Activated T-helper 2 cell treated with anti-CD3 and anti-CD28 coated beads, Interferon-gamma antibody, Interleukin-2, Interleukin-4, amounts not matched to agents 10 μg/mL and 5 μg/mL and 100 μg/mL, durations not matched to agents 14 hours and 24 hours and 36 hours (primary cell): ENCODE measurements around the gene PTPRO. TPM values are rescaled to one million over a fixed set of nuclear protein-coding genes. Genes with fewer than 3 reads are reported as not detected.

Experiments
- DNase-seq: peaks from one replicate; pipeline ENCODE4 v3.0.0; 2021; ENCODE audit warnings: low spot score
- H3K27ac Mint-ChIP-seq: one replicate; pipeline ENCODE4 v1.8.0; 2021; ENCODE audit warnings: mixed read lengths
- H3K27me3 Mint-ChIP-seq: one replicate; pipeline ENCODE4 v1.8.0; 2021; ENCODE audit warnings: low read depth, mixed read lengths
- H3K36me3 Mint-ChIP-seq: one replicate; pipeline ENCODE4 v1.8.0; 2021; ENCODE audit warnings: low read depth, mixed read lengths
- H3K4me1 Mint-ChIP-seq: one replicate; pipeline ENCODE4 v1.8.0; 2021; ENCODE audit warnings: low read depth, mixed read lengths
- H3K4me3 Mint-ChIP-seq: one replicate; pipeline ENCODE4 v1.8.0; 2021; ENCODE audit warnings: low read depth, mild to moderate bottlenecking, moderate library complexity, mixed read lengths
- H3K9me3 Mint-ChIP-seq: one replicate; pipeline ENCODE4 v1.8.0; 2021; ENCODE audit warnings: mixed read lengths
- intact Hi-C: fragments of 100-400 bp; cut with micrococcal nuclease; formaldehyde crosslinking; loops from one replicate; pipeline ENCODE4 v1.15.1; 2023
- total RNA-seq: library from RNA; stranded (reverse); gene quantifications from 2 replicates; pipeline ENCODE4 v1.2.3, GENCODE V29; 2022

Gene PTPRO
- total RNA-seq, 1 donor from 2014 or later, result 0.41 TPM

DNA sequence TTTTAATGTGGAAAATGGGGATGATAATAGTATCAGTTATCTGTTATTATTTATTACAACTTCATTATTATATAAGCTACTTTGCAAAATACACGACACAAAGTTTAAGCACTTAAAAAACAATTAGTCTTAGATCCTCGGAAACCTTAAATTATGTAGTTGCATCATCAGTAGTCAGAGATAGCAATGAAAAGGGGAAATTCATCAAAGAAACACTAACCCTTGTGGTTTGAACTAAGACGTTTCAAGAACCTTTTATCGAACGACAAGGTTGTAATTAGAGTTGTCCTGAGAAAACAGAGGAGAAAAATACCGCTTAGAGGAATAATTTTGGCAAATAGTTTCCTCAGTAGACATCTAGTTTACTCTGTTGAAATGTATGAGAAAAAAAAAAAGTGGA is 198.5 kb downstream of the PTPRO start:
- intact Hi-C loops, result loop anchor here (5.0 kb wide), 1 partner anchor 299 kb away; the partner anchor contains the start of gene RERG
- H3K27me3 Mint-ChIP-seq, result peaks cover 39% of the 10 kb centered on the region
- H3K4me1 Mint-ChIP-seq, result peaks cover 4% of the 10 kb centered on the region
- no peaks in the 10 kb centered on the region for H3K9me3 Mint-ChIP-seq
- H3K27ac Mint-ChIP-seq, result no peak overlapping the region
- no peak overlapping the region for H3K4me3 Mint-ChIP-seq
- DNase-seq, result no peak
- H3K36me3 Mint-ChIP-seq, result no peaks in the 10 kb centered on the region

- intact Hi-C loops, result loop anchor here (1.0 to 5.0 kb wide), 2 partner anchors 246 to 300 kb away; partner anchors contain the start of gene RERG
- no peak for DNase-seq
- Mint-ChIP-seq H3K36me3 (no peaks in the 10 kb centered on the region), H3K4me1 (peaks cover 5% of the 10 kb centered on the region), H3K9me3 (no peaks in the 10 kb centered on the region), H3K4me3 (no peak overlapping the region), H3K27ac (no peak overlapping the region), H3K27me3 (peaks cover 44% of the 10 kb centered on the region)
Measured at GRCh38 chr12:15522574-15523187, 200.4 kb downstream of the PTPRO start.

DNA sequence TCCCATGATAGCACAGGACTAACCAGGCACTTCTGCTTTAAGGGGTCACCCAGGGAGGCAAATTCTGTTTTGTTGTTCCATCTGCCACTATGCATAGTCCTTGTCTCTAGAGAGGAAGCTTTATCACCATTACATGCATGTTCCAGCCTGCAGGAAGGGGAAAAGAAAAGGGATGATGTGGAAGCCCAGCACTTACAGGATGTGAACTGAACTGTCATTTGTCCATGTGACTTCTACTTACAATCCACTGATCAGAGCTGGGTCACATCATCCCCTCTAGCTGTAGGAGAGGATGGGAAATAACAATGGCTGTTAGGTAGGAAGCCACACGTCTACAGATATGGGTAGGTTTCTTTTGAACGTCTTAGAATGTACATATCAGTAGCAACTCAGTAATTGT is 203.1 kb downstream of the PTPRO start:
- H3K27me3 Mint-ChIP-seq, result peaks cover 38% of the 10 kb centered on the region
- no peaks in the 10 kb centered on the region for H3K9me3 Mint-ChIP-seq
- peaks cover 3% of the 10 kb centered on the region for H3K4me1 Mint-ChIP-seq
- DNase-seq, result no peak
- H3K4me3 Mint-ChIP-seq, result no peak overlapping the region
- intact Hi-C loops, result no loop called here
- H3K36me3 Mint-ChIP-seq, result no peaks in the 10 kb centered on the region
- H3K27ac Mint-ChIP-seq, result no peak overlapping the region

DNA sequence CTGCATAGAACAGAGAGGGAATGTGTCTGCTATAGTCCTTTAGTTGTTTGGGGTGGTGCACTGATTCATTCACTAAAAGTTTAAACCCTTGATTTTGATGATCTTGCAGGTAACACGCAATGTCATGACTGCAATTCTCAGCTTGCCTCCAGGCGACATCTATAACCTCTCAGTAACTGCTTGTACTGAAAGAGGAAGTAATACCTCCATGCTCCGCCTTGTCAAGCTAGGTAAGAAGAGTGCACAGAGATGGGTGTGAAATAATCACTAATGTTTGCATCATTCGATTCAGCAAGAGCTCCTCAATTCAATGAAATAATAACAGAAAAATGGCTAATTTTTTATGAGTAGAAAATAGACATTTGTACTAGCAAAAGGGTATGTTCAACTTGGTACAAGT is 203.7 kb downstream of the PTPRO start:
- intact Hi-C loops, result no loop called here
- H3K4me3 Mint-ChIP-seq, result no peak overlapping the region

DNA sequence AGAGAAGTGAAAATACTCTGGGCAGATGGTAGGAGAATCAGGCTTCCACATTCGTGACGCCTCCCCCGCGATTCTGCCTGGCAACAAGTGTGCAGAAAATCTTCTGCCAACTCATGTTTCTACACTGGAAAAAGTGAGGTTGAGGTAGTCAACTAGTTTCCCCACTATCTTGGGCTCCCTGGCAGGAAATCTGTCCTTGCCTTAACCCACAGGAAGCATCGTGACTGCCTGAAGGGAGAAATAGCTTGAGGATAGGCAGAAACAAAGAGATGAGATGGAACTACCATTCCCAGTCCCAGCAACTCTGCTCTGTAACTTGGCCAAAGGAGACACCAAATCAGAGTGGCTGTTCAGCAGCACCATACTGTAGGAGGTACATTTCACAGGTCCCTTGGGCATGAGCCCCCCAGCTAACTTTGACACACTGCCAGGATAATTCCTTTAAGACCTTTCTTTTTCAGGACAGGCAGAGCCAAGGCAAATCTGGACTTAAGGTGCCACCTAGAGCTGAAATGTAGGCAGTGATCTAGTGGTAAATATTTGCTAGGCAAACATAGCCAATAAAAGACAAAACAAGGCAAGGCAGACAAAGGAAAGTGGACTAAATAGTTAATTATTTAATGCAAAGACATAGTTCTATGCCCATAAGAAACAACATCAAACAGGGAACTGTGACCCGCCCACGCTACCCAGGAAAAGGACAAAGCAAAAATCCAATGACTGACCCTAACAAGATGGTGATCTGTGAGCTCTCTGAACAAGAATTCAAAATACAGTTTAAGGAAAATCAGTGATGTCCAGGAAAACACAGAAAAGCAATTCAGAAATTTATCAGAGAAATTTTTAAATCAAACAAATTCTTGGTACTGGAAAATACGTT is 205.1 kb downstream of the PTPRO start:
- DNase-seq, result no peak
- Mint-ChIP-seq H3K9me3 (no peaks in the 10 kb centered on the region), H3K4me1 (peaks cover 4% of the 10 kb centered on the region), H3K4me3 (no peak overlapping the region), H3K27me3 (peaks cover 37% of the 10 kb centered on the region), H3K36me3 (no peaks in the 10 kb centered on the region), H3K27ac (no peak overlapping the region)
- intact Hi-C loops, result no loop called here

More for the DNA sequence above, 203.7 kb downstream of the PTPRO start:
- Mint-ChIP-seq H3K4me1 (peaks cover 1% of the 10 kb centered on the region), H3K27me3 (peaks cover 40% of the 10 kb centered on the region), H3K27ac (no peak overlapping the region), H3K36me3 (no peaks in the 10 kb centered on the region), H3K9me3 (no peaks in the 10 kb centered on the region)
- no peak for DNase-seq

- Mint-ChIP-seq H3K36me3 (no peaks in the 10 kb centered on the region), H3K27me3 (peaks cover 34% of the 10 kb centered on the region), H3K4me3 (no peak overlapping the region), H3K4me1 (peaks cover 8% of the 10 kb centered on the region), H3K9me3 (no peaks in the 10 kb centered on the region), H3K27ac (no peak overlapping the region)
- DNase-seq, result no peak
- intact Hi-C loops, result no loop called here
Measured at GRCh38 chr12:15528666-15529065, 206.4 kb downstream of the PTPRO start.

- Mint-ChIP-seq H3K27ac (no peak overlapping the region), H3K9me3 (no peaks in the 10 kb centered on the region)
- intact Hi-C loops, result loop anchor here (5.0 kb wide), 1 partner anchor 172 kb away; no protein-coding TSS in a partner anchor
Measured at GRCh38 chr12:15530361-15530760, 208.1 kb downstream of the PTPRO start.

DNA sequence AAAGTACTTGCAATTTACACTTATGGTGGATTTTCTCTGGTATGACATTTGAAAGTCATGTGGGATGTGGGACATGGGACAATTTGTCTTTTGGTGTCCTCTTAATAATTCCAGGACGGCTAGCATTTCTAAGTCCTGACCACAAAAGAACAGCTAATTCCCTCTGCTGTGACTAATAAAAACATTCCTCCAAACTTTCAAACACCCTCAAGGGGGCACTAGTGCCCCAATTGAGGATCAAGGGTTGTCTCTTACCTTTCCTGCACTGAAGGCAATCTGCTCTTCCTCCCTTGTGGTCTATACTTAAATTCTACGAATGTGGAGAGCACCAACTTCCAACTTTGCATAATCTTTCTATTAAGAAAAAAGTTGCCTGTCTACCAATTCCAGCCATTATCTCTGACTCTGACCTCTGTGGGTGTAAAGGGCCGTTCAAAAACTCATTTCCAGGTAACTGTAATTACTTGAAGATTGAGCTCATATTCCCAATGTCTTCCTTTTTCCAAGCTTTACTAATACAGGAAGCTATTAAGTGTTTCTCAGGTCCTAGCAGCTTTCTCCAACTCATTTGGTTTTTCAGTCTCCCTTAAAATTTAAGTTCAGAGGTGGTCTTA is 210.2 kb downstream of the PTPRO start:
- H3K27ac Mint-ChIP-seq, result no peak overlapping the region
- no peaks in the 10 kb centered on the region for H3K9me3 Mint-ChIP-seq
- H3K4me1 Mint-ChIP-seq, result peaks cover 12% of the 10 kb centered on the region
- peak; percentile 37 for DNase-seq
- peaks cover 23% of the 10 kb centered on the region for H3K27me3 Mint-ChIP-seq
- no peaks in the 10 kb centered on the region for H3K36me3 Mint-ChIP-seq
- intact Hi-C loops, result loop anchor here (1.0 to 5.0 kb wide), 4 partner anchors 48 to 324 kb away; no protein-coding TSS in a partner anchor
- no peak overlapping the region for H3K4me3 Mint-ChIP-seq

More at GRCh38 chr12:15530361-15530760, 208.1 kb downstream of the PTPRO start:
- Mint-ChIP-seq H3K4me3 (no peak overlapping the region), H3K36me3 (no peaks in the 10 kb centered on the region), H3K27me3 (peaks cover 26% of the 10 kb centered on the region), H3K4me1 (peaks cover 12% of the 10 kb centered on the region)
- no peak for DNase-seq

- Mint-ChIP-seq H3K27ac (peak overlapping the region; percentile 33), H3K27me3 (peaks cover 15% of the 10 kb centered on the region)
- intact Hi-C loops, result loop anchor here (1.0 to 5.0 kb wide), 3 partner anchors 29 to 168 kb away; no protein-coding TSS in a partner anchor
Measured at GRCh38 chr12:15534322-15534721, 212.0 kb downstream of the PTPRO start.

DNA sequence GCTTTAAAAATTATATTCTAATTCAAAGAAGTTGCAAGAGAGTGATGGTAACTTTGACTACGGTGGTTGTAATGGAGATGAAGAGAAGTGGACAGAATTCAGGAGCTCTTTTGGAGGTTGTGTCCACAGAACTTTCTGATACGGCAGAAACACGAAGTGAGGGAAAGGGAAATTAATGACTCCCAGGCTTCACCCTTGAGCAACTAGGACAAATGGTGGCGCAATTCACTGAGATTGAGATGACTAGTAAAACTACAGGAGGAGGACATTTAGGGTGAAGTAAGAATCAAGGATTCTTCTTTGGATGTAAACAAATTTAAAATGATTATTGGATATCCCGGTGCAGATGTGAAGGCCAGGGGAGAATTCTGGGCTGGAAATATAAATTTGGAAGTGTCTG is 212.6 kb downstream of the PTPRO start:
- Mint-ChIP-seq H3K36me3 (no peaks in the 10 kb centered on the region), H3K27ac (no peak overlapping the region), H3K4me1 (peaks cover 14% of the 10 kb centered on the region), H3K9me3 (no peaks in the 10 kb centered on the region), H3K4me3 (no peak overlapping the region), H3K27me3 (peaks cover 14% of the 10 kb centered on the region)
- intact Hi-C loops, result loop anchor here (1.0 to 5.0 kb wide), 3 partner anchors 28 to 167 kb away; no protein-coding TSS in a partner anchor
- DNase-seq, result no peak

More at GRCh38 chr12:15534322-15534721, 212.0 kb downstream of the PTPRO start:
- H3K4me3 Mint-ChIP-seq, result peak overlapping the region; percentile 28
- H3K4me1 Mint-ChIP-seq, result peaks cover 14% of the 10 kb centered on the region
- H3K9me3 Mint-ChIP-seq, result no peaks in the 10 kb centered on the region
- DNase-seq, result peak; percentile 17
- H3K36me3 Mint-ChIP-seq, result no peaks in the 10 kb centered on the region

- Mint-ChIP-seq H3K4me1 (peaks cover 14% of the 10 kb centered on the region), H3K27ac (no peak overlapping the region), H3K9me3 (no peaks in the 10 kb centered on the region), H3K27me3 (peaks cover 9% of the 10 kb centered on the region), H3K36me3 (no peaks in the 10 kb centered on the region), H3K4me3 (no peak overlapping the region)
- DNase-seq, result no peak
- intact Hi-C loops, result no loop called here
Measured at GRCh38 chr12:15535352-15535781, 213.1 kb downstream of the PTPRO start.

DNA sequence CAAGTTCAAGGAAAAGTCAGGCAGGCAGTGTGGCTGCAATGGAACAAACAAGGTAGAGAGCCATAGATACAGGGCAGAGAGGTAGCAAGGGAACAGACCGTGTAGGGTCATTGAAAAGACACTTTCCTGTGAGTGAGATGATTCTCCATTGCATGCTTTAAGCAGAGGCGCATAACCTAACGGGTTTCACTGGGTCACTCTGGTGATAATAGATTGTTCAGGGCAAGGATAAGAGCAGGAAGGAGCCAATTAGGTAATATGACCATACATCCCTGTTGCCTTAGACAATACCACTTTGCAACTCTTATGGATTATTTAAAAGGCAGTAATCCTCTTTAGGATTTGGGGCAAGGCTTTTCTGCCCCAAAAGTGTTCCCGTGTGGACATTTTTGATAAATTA is 214.1 kb downstream of the PTPRO start:
- Mint-ChIP-seq H3K27ac (no peak overlapping the region), H3K4me3 (no peak overlapping the region), H3K36me3 (no peaks in the 10 kb centered on the region), H3K27me3 (peaks cover 1% of the 10 kb centered on the region), H3K4me1 (peaks cover 14% of the 10 kb centered on the region), H3K9me3 (no peaks in the 10 kb centered on the region)
- DNase-seq, result no peak
- intact Hi-C loops, result no loop called here
